Lower lobe of right lung (tissue), 2 donors: ENCODE results near the gene PKIG. TPM values are rescaled to one million over a fixed set of nuclear protein-coding genes. Genes with fewer than 3 reads are reported as not detected.
"Not testable (repeated sequence)": the region's sequence is repeated elsewhere in the genome, so short reads cannot be mapped to it uniquely, and the experiment has no call there.

Experiments
- ATAC-seq, 2 donors: fragments of 200-7000 bp; cut with Tn5 transposase; one replicate each; pipeline ENCODE4 v1.9.1; 2020 to 2022; ENCODE audit warnings: mild to moderate bottlenecking in 2 of 2, moderate library complexity in 2 of 2
- DNase-seq: peaks from one replicate; pipeline ENCODE4 v3.0.0-alpha.2; 2020
- H3K27ac ChIP-seq: fragments of 200-600 bp; one replicate; pipeline ENCODE4 v1.8.0; 2022
- H3K27me3 ChIP-seq: fragments of 200-600 bp; one replicate; pipeline ENCODE4 v1.8.0; 2022; ENCODE audit warnings: low read depth
- H3K36me3 ChIP-seq: fragments of 200-600 bp; one replicate; pipeline ENCODE4 v1.8.0; 2022; ENCODE audit warnings: mild to moderate bottlenecking
- H3K4me1 ChIP-seq: fragments of 200-600 bp; one replicate; pipeline ENCODE4 v1.8.0; 2022
- H3K4me3 ChIP-seq: fragments of 200-600 bp; one replicate; pipeline ENCODE4 v1.8.0; 2022; ENCODE audit warnings: mild to moderate bottlenecking
- H3K9me3 ChIP-seq: fragments of 200-600 bp; one replicate; pipeline ENCODE4 v1.8.0; 2022
- CTCF ChIP-seq: fragments of 200-600 bp; IDR thresholded peaks from one replicate; pipeline ENCODE4 v1.8.0; 2022; ENCODE audit warnings: antibody characterized with exemption, mild to moderate bottlenecking
- intact Hi-C: fragments of 100-400 bp; cut with DNase I; formaldehyde crosslinking; loops from one replicate; pipeline ENCODE4 v1.11.0; 2022
- total RNA-seq: library from RNA; stranded (reverse); fragmentation: NEBNext Ultra II Directional; extraction: Animal tissue kit (Norgen Biotek cat#: 25700); gene quantifications from one replicate; pipeline ENCODE4 v1.2.1, GENCODE V29; 2021
- donor health status: DM: no; HTN: yes; CAD: no; lungs with severe emphysema.

The PKIG gene
- total RNA-seq, 1 donor from 2014 or later, result 61.6 TPM

- intact Hi-C loops, result no loop called here
- Histone ChIP-seq H3K27ac (no peak overlapping the region), H3K27me3 (no peaks in the 10 kb centered on the region), H3K36me3 (no peaks in the 10 kb centered on the region), H3K4me3 (no peak overlapping the region), H3K9me3 (no peaks in the 10 kb centered on the region), H3K4me1 (no peaks in the 10 kb centered on the region)
- no peak for ATAC-seq
- TF ChIP-seq CTCF, result no peak
- no peak for DNase-seq
Observed at GRCh38 chr20:44560229-44560628, 22.1 kb upstream of the PKIG start.

- H3K9me3 ChIP-seq, DNase-seq, ATAC-seq, H3K4me1 ChIP-seq, intact Hi-C loops, H3K4me3 ChIP-seq, H3K27me3 ChIP-seq, H3K27ac ChIP-seq, H3K36me3 ChIP-seq: not testable (repeated sequence)
Observed at GRCh38 chr20:44560818-44561217, 21.6 kb upstream of the PKIG start.

GRCh38 chr20:44561876-44562275 lies 20.5 kb upstream of the PKIG start:
- TF ChIP-seq CTCF, result no peak

GRCh38 chr20:44566018-44566417 lies 16.4 kb upstream of the PKIG start:
- no peaks in the 10 kb centered on the region for H3K36me3 ChIP-seq
- no peak for TF ChIP-seq CTCF
- intact Hi-C loops, result no loop called here
- no peak overlapping the region for H3K4me3 ChIP-seq
- no peak for ATAC-seq
- H3K9me3 ChIP-seq, result no peaks in the 10 kb centered on the region
- DNase-seq, result no peak
- H3K27ac ChIP-seq, result no peak overlapping the region
- H3K4me1 ChIP-seq, result peaks cover 5% of the 10 kb centered on the region
- H3K27me3 ChIP-seq, result no peaks in the 10 kb centered on the region

More at GRCh38 chr20:44561876-44562275, 20.5 kb upstream of the PKIG start:
- Histone ChIP-seq H3K27me3 (no peaks in the 10 kb centered on the region), H3K4me1 (no peaks in the 10 kb centered on the region), H3K36me3 (no peaks in the 10 kb centered on the region), H3K9me3 (no peaks in the 10 kb centered on the region), H3K27ac (no peak overlapping the region), H3K4me3 (no peak overlapping the region)
- ATAC-seq (no peak), DNase-seq (no peak)
- intact Hi-C loops, result no loop called here

GRCh38 chr20:44566811-44567210 lies 15.6 kb upstream of the PKIG start:
- H3K9me3 ChIP-seq, result no peaks in the 10 kb centered on the region
- H3K4me1 ChIP-seq, result peaks cover 13% of the 10 kb centered on the region
- H3K27ac ChIP-seq, result no peak overlapping the region
- DNase-seq, result no peak
- intact Hi-C loops, result no loop called here
- H3K4me3 ChIP-seq, result no peak overlapping the region
- no peak for ATAC-seq
- TF ChIP-seq CTCF, result no peak
- no peaks in the 10 kb centered on the region for H3K27me3 ChIP-seq
- no peaks in the 10 kb centered on the region for H3K36me3 ChIP-seq

GRCh38 chr20:44570367-44570766 lies 12.0 kb upstream of the PKIG start:
- Histone ChIP-seq H3K27ac (no peak overlapping the region), H3K27me3 (no peaks in the 10 kb centered on the region), H3K9me3 (no peaks in the 10 kb centered on the region), H3K4me1 (peaks cover 35% of the 10 kb centered on the region), H3K4me3 (no peak overlapping the region), H3K36me3 (no peaks in the 10 kb centered on the region)
- no peak for TF ChIP-seq CTCF
- no peak for DNase-seq
- ATAC-seq, result no peak
- intact Hi-C loops, result no loop called here
